ENCODE measurements around the gene TTBK2.

Gene TTBK2

DNA sequence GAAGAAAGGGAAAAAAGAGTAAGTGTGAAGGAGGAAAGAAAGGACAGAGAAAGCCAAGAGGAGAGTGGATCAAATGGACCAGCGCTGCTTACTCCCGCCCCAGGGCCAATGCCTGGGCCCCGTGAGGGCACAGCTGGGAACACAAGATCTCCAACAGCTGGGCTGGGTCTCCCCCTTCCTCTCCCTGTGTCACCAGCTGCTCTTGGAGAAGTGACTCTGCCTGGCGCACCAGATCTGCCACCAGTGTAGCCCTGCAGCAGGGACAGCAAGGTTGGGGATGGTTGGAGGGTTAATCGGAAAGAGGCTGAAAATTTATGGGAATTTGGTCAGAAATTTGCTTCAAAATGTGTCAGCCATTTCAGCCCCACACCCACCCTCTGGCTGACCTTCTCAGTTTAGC, 192.0 kb downstream of the TTBK2 start:
- no peak overlapping the region for H3K27ac ChIP-seq (ENCODE audit: low read length)
- peaks cover 41 to 73% of the 10 kb centered on the region in 2 donors for H3K36me3 ChIP-seq (ENCODE audit: control insufficient read depth in 2 of 2, insufficient read depth in 2 of 2, low read length in 2 of 2)
- no peaks in the 10 kb centered on the region for H3K4me1 ChIP-seq (ENCODE audit: control insufficient read depth, insufficient read depth, low read length)

DNA sequence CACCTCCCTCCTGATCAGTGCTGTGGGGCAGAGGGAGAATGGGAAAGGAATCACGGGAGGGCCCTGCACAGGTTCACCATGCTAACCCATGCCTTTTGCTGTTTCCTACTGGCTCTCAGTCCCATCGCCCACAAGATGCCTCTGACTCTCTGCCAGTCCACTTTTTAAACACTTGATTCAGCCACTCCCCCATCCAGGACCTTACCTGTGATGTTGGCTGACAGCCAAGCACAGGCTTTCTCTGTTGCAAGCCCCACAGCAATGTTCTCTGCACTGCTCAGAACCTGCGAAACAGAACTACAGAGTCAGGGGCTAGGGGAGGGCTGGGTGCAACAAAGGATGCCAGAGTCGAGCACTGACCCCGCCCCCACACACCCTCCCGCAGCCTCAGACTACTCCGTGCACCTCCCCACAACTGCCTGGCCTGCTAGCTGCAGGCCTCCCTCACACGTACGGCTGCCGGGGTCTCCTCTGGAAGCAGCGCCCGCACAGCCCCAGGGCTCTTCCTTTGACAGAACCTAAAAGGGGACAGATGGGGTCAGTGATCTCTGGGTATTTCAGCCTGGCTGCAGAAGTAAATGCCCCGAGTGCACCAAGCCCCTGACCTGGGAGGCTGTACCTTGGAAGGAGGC, 192.7 kb downstream of the TTBK2 start:
- Histone ChIP-seq H3K9me3 (ENCODE audit: control insufficient read depth in 2 of 2, low read length in 2 of 2) (no peaks in the 10 kb centered on the region), H3K27me3 (ENCODE audit: control insufficient read depth in 1 of 2, insufficient read depth in 2 of 2, low read length in 2 of 2) (no peaks in the 10 kb centered on the region), H3K4me1 (ENCODE audit: control insufficient read depth, insufficient read depth, low read length) (no peaks in the 10 kb centered on the region), H3K27ac (ENCODE audit: low read length) (no peak overlapping the region), H3K4me3 (ENCODE audit: low read length in 2 of 2) (no peak overlapping the region), H3K36me3 (ENCODE audit: control insufficient read depth in 2 of 2, insufficient read depth in 2 of 2, low read length in 2 of 2) (peaks cover 42 to 76% of the 10 kb centered on the region in 2 donors), H3K9ac (ENCODE audit: low read length in 2 of 2) (no peak overlapping the region)

More for the DNA sequence above, 192.0 kb downstream of the TTBK2 start:
- Histone ChIP-seq H3K4me3 (ENCODE audit: low read length in 2 of 2) (no peak overlapping the region), H3K27me3 (ENCODE audit: control insufficient read depth in 1 of 2, insufficient read depth in 2 of 2, low read length in 2 of 2) (no peaks in the 10 kb centered on the region), H3K9ac (ENCODE audit: low read length in 2 of 2) (no peak overlapping the region), H3K9me3 (ENCODE audit: control insufficient read depth in 2 of 2, low read length in 2 of 2) (no peaks in the 10 kb centered on the region)

DNA sequence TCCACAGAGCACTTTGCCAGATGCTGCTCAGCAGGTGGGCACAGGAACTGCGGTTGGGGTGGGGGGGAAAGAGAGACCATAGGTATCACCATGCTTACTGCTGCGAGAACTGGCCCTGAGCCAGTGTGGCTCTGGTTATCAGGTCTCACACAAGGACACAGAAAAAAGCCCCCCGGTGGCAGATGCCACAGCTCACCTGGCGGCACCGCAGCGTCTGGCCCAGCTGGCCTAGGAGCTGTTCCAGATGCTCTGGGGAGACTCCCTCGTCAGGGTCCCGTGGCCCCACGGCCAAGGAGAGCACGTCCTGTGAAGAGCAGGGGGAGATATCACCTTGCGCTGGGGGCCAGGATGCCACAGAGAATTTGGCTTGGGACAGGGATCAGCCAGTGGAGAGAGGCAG, 194.5 kb downstream of the TTBK2 start:
- no peaks in the 10 kb centered on the region for H3K27me3 ChIP-seq (ENCODE audit: control insufficient read depth in 1 of 2, insufficient read depth in 2 of 2, low read length in 2 of 2)
- no peaks in the 10 kb centered on the region for H3K4me1 ChIP-seq (ENCODE audit: control insufficient read depth, insufficient read depth, low read length)
- no peak overlapping the region for H3K27ac ChIP-seq (ENCODE audit: low read length)
- no peak overlapping the region for H3K9ac ChIP-seq (ENCODE audit: low read length in 2 of 2)
- H3K4me3 ChIP-seq (ENCODE audit: low read length in 2 of 2), result no peak overlapping the region
- no peaks in the 10 kb centered on the region for H3K9me3 ChIP-seq (ENCODE audit: control insufficient read depth in 2 of 2, low read length in 2 of 2)
- H3K36me3 ChIP-seq (ENCODE audit: control insufficient read depth in 2 of 2, insufficient read depth in 2 of 2, low read length in 2 of 2), result peaks cover 39 to 71% of the 10 kb centered on the region in 2 donors

DNA sequence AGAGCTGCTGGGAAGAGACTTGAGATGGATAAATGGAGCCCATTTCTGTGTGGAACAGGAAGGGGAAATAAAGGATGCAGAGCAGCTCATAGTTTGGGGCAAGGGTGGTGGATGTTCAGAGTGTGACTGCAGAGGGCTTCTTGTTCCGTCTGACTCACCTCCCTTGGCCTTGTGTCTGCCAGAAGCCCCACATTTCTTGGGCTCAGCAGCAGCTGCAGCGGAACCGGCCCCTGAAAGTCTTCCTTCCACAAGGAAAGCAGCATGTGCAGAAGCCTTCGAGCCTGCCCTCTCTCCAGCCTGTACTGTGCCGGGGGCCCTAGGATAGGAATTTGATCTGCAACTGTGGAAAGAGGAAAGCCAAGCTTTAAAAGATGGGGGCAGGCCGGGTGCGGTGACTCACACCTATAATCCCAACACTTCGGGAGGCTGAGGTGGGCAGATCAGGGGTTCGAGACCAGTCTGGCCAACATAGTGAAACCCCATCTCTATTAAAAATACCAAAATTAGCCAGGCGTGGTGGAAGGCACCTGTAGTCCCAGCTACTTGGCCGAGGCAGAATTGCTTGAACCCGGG, 195.2 kb downstream of the TTBK2 start:
- H3K9ac ChIP-seq (ENCODE audit: low read length in 2 of 2), result no peak overlapping the region
- H3K36me3 ChIP-seq (ENCODE audit: control insufficient read depth in 2 of 2, insufficient read depth in 2 of 2, low read length in 2 of 2), result peaks cover 44 to 69% of the 10 kb centered on the region in 2 donors
- no peaks in the 10 kb centered on the region for H3K27me3 ChIP-seq (ENCODE audit: control insufficient read depth in 1 of 2, insufficient read depth in 2 of 2, low read length in 2 of 2)
- H3K27ac ChIP-seq (ENCODE audit: low read length), result no peak overlapping the region
- no peaks in the 10 kb centered on the region for H3K4me1 ChIP-seq (ENCODE audit: control insufficient read depth, insufficient read depth, low read length)
- no peaks in the 10 kb centered on the region for H3K9me3 ChIP-seq (ENCODE audit: control insufficient read depth in 2 of 2, low read length in 2 of 2)
- no peak overlapping the region for H3K4me3 ChIP-seq (ENCODE audit: low read length in 2 of 2)

DNA sequence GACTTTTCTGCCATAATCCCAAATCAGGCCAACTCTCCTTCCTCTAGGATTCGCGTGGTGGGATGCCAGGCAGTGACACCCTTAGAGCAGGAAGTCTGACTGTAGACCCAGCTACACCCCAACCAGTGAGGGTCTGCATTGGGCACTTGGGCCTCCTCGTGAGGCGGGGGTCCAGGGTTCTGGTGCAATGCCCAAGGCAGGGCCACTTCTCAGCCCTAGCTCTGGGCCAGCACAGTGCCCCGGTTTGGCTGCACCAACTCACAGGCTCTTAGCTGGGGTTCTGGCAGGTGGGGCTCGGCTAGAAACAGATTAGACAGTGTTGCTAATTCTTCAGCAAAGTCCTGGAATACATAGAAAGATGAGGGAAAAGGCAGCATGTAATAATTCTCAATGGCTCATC, 196.3 kb downstream of the TTBK2 start:
- Histone ChIP-seq H3K4me1 (ENCODE audit: control insufficient read depth, insufficient read depth, low read length) (no peaks in the 10 kb centered on the region), H3K27ac (ENCODE audit: low read length) (no peak overlapping the region), H3K9ac (ENCODE audit: low read length in 2 of 2) (no peak overlapping the region), H3K27me3 (ENCODE audit: control insufficient read depth in 1 of 2, insufficient read depth in 2 of 2, low read length in 2 of 2) (no peaks in the 10 kb centered on the region), H3K9me3 (ENCODE audit: control insufficient read depth in 2 of 2, low read length in 2 of 2) (no peaks in the 10 kb centered on the region), H3K36me3 (ENCODE audit: control insufficient read depth in 2 of 2, insufficient read depth in 2 of 2, low read length in 2 of 2) (peaks cover 54 to 75% of the 10 kb centered on the region in 2 donors), H3K4me3 (ENCODE audit: low read length in 2 of 2) (no peak overlapping the region)

DNA sequence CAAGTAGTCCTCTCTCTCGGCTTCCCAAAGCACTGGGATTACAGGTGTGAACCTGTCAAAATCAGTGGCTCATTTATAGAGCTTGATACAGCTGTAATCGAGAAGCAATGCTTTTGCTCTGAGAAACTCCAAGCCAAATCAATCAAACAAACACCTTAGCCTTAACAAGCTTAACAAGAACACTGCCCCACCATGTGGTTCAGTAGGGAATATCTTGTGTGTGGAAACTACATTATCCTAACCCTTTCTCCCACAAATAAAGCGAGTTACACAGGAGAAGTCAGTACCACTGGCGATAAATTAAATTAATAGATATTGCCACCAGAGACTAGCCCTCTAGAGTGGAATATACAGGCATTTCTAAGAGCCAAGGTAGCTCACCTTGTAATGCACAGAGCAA, 197.5 kb downstream of the TTBK2 start:
- Histone ChIP-seq H3K4me3 (ENCODE audit: low read length in 2 of 2) (no peak overlapping the region), H3K27ac (ENCODE audit: low read length) (no peak overlapping the region), H3K9ac (ENCODE audit: low read length in 2 of 2) (no peak overlapping the region), H3K27me3 (ENCODE audit: control insufficient read depth in 1 of 2, insufficient read depth in 2 of 2, low read length in 2 of 2) (no peaks in the 10 kb centered on the region), H3K36me3 (ENCODE audit: control insufficient read depth in 2 of 2, insufficient read depth in 2 of 2, low read length in 2 of 2) (peaks cover 66 to 81% of the 10 kb centered on the region in 2 donors), H3K9me3 (ENCODE audit: control insufficient read depth in 2 of 2, low read length in 2 of 2) (no peaks in the 10 kb centered on the region), H3K4me1 (ENCODE audit: control insufficient read depth, insufficient read depth, low read length) (no peaks in the 10 kb centered on the region)

DNA sequence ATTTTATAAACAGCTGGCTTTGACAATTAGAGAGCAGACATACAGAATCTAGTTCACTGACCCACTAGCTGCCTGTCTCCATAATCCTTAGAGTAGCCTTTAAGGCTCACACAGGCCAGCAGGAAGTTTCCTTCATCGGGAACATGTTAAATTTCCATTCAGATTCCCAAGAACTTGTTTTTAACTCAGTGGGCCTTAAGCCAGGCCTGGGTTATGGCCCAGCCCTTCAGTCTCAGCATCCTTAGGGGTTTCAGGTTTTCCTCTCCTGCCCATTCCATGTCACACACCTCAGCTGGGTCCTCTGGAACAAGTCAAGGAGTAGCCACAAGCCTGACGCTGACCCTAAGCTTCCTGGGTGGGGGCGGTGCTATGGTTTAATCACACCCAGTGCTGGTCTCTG, 198.7 kb downstream of the TTBK2 start:
- Histone ChIP-seq H3K4me1 (ENCODE audit: control insufficient read depth, insufficient read depth, low read length) (peaks cover 2% of the 10 kb centered on the region), H3K9me3 (ENCODE audit: control insufficient read depth in 2 of 2, low read length in 2 of 2) (no peaks in the 10 kb centered on the region), H3K36me3 (ENCODE audit: control insufficient read depth in 2 of 2, insufficient read depth in 2 of 2, low read length in 2 of 2) (peaks cover 71 to 81% of the 10 kb centered on the region in 2 donors), H3K27ac (ENCODE audit: low read length) (no peak overlapping the region), H3K9ac (ENCODE audit: low read length in 2 of 2) (no peak overlapping the region), H3K4me3 (ENCODE audit: low read length in 2 of 2) (no peak overlapping the region), H3K27me3 (ENCODE audit: control insufficient read depth in 1 of 2, insufficient read depth in 2 of 2, low read length in 2 of 2) (no peaks in the 10 kb centered on the region)

DNA sequence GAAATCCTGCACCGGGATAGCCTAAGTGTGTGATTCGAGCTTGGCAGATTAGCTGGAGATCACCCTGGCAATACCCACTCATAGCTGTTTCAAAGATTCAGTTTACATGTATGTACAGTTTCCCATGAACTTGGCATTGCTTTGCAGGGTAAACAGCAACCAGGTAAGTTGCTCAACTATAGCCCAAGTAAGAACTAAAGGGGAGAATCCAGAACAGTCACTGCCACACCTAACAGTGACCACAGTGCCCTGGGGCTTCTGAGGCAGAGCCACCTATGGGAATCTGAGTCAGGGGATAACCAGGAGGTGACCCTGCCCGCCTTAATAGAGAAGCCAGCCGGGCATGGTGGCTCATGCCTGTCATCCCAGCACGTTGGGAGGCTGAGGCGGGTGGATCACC, 199.6 kb downstream of the TTBK2 start:
- H3K4me3 ChIP-seq (ENCODE audit: low read length in 2 of 2), result no peak overlapping the region
- no peaks in the 10 kb centered on the region for H3K9me3 ChIP-seq (ENCODE audit: control insufficient read depth in 2 of 2, low read length in 2 of 2)
- H3K27me3 ChIP-seq (ENCODE audit: control insufficient read depth in 1 of 2, insufficient read depth in 2 of 2, low read length in 2 of 2), result no peaks in the 10 kb centered on the region
- H3K9ac ChIP-seq (ENCODE audit: low read length in 2 of 2), result no peak overlapping the region
- no peak overlapping the region for H3K27ac ChIP-seq (ENCODE audit: low read length)
- peaks cover 66 to 81% of the 10 kb centered on the region in 2 donors for H3K36me3 ChIP-seq (ENCODE audit: control insufficient read depth in 2 of 2, insufficient read depth in 2 of 2, low read length in 2 of 2)
- peaks cover 3% of the 10 kb centered on the region for H3K4me1 ChIP-seq (ENCODE audit: control insufficient read depth, insufficient read depth, low read length)

DNA sequence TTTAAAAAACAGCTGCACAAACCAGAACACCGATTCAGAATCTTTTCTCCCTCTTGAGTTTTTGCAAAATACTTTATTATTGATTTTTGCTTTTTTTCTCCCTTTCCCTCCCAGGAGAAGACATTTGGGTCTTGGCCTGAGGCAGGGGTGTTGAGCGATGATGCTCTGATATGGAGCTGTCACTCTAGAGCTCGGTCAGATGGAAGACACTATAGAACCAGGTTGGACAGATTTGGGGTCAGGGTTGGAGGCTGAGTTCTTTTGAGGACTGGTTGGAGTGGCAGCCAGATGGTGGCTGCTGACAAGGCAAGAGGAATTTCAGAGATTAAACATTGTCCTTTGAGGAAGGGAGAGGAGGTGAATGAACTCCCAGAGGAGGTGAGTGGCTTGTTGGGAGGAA, 200.5 kb downstream of the TTBK2 start:
- H3K27me3 ChIP-seq (ENCODE audit: control insufficient read depth in 1 of 2, insufficient read depth in 2 of 2, low read length in 2 of 2), result no peaks in the 10 kb centered on the region
- H3K27ac ChIP-seq (ENCODE audit: low read length), result no peak overlapping the region
- H3K36me3 ChIP-seq (ENCODE audit: control insufficient read depth in 2 of 2, insufficient read depth in 2 of 2, low read length in 2 of 2), result peaks cover 61 to 74% of the 10 kb centered on the region in 2 donors
- no peaks in the 10 kb centered on the region for H3K9me3 ChIP-seq (ENCODE audit: control insufficient read depth in 2 of 2, low read length in 2 of 2)
- no peak overlapping the region for H3K9ac ChIP-seq (ENCODE audit: low read length in 2 of 2)
- H3K4me1 ChIP-seq (ENCODE audit: control insufficient read depth, insufficient read depth, low read length), result peaks cover 3% of the 10 kb centered on the region
- H3K4me3 ChIP-seq (ENCODE audit: low read length in 2 of 2), result no peak overlapping the region

DNA sequence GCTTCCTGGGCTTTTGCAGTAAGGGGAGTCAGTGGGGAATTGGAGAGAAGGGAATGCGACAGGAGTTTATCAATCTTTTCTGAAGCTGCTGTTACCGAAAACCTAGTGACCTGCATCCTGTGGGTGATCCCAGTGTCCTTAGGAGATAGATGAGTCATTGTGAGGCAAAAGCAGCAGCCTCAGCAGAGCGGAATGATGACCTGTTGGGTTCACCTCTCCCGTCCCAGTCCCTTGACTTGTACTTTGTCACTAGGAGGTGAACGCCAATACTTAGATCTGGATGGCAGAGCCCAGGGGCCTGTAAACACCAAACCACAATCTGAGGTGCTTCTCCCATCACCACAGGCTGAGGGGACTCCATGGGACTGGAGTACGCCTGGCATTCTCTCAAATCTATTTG, 201.5 kb downstream of the TTBK2 start:
- Histone ChIP-seq H3K9me3 (ENCODE audit: control insufficient read depth in 2 of 2, low read length in 2 of 2) (no peaks in the 10 kb centered on the region), H3K9ac (ENCODE audit: low read length in 2 of 2) (no peak overlapping the region), H3K27me3 (ENCODE audit: control insufficient read depth in 1 of 2, insufficient read depth in 2 of 2, low read length in 2 of 2) (no peaks in the 10 kb centered on the region), H3K27ac (ENCODE audit: low read length) (no peak overlapping the region), H3K36me3 (ENCODE audit: control insufficient read depth in 2 of 2, insufficient read depth in 2 of 2, low read length in 2 of 2) (peaks cover 50 to 64% of the 10 kb centered on the region in 2 donors), H3K4me1 (ENCODE audit: control insufficient read depth, insufficient read depth, low read length) (peaks cover 3% of the 10 kb centered on the region), H3K4me3 (ENCODE audit: low read length in 2 of 2) (no peak overlapping the region)

DNA sequence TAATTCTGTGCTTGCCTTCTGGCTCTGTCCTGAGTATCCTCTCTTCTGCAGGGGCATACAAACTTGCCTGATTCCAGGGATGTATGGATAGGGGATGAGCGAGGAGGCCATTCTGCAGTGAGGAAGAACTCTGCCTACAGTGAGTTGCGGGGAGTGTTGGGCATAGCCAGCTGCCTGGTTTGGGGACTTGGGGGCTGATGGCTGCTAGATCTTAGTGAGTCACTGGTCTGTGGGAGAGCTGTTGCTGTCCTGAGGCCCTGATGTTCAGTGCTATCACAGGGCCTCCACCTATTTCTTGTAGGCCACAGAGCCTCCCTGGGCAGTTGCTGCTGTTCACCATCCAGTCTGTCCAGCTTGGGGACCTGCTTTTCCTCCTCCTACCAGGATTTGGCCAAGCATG, 204.0 kb downstream of the TTBK2 start:
- no peak overlapping the region for H3K9ac ChIP-seq (ENCODE audit: low read length in 2 of 2)
- H3K27ac ChIP-seq (ENCODE audit: low read length), result no peak overlapping the region
- peaks cover 39 to 45% of the 10 kb centered on the region in 2 donors for H3K36me3 ChIP-seq (ENCODE audit: control insufficient read depth in 2 of 2, insufficient read depth in 2 of 2, low read length in 2 of 2)

More for the DNA sequence above, 204.0 kb downstream of the TTBK2 start:
- Histone ChIP-seq H3K27me3 (ENCODE audit: control insufficient read depth in 1 of 2, insufficient read depth in 2 of 2, low read length in 2 of 2) (no peaks in the 10 kb centered on the region), H3K4me1 (ENCODE audit: control insufficient read depth, insufficient read depth, low read length) (peaks cover 6% of the 10 kb centered on the region), H3K9me3 (ENCODE audit: control insufficient read depth in 2 of 2, low read length in 2 of 2) (no peaks in the 10 kb centered on the region), H3K4me3 (ENCODE audit: low read length in 2 of 2) (no peak overlapping the region)
